ENCODE measurements around the gene AURKA.

The AURKA gene

GRCh38 chr20:56430957-56431356, 38.9 kb upstream of the AURKA start:
- FAIRE-seq (no peak), DNase-seq (ENCODE audit: insufficient read length, low spot score) (no peak)
- TF ChIP-seq POU2F2 (IDR thresholded peaks at IDR 0.05; ENCODE audit: low read depth, low read length) (no peak), POLR2A (IDR thresholded peaks at IDR 0.05; ENCODE audit: low read depth, low read length) (no peak), PAX5 (IDR thresholded peaks at IDR 0.05; ENCODE audit: insufficient read depth, low read length, severe bottlenecking) (no peak), SPI1 (IDR thresholded peaks at IDR 0.05; ENCODE audit: low read depth, low read length) (no peak), POLR2AphosphoS5 (IDR thresholded peaks at IDR 0.05; ENCODE audit: low read depth, low read length) (no peak), TAF1 (IDR thresholded peaks at IDR 0.05; ENCODE audit: low read depth, low read length) (no peak)

GRCh38 chr20:56430461-56430860, 38.4 kb upstream of the AURKA start:
- TF ChIP-seq TAF1 (IDR thresholded peaks at IDR 0.05; ENCODE audit: low read depth, low read length) (no peak), POLR2A (IDR thresholded peaks at IDR 0.05; ENCODE audit: low read depth, low read length) (no peak), POLR2AphosphoS5 (IDR thresholded peaks at IDR 0.05; ENCODE audit: low read depth, low read length) (no peak), PAX5 (IDR thresholded peaks at IDR 0.05; ENCODE audit: insufficient read depth, low read length, severe bottlenecking) (no peak), POU2F2 (IDR thresholded peaks at IDR 0.05; ENCODE audit: low read depth, low read length) (no peak), SPI1 (IDR thresholded peaks at IDR 0.05; ENCODE audit: low read depth, low read length) (no peak)
- DNase-seq (ENCODE audit: insufficient read length, low spot score), result no peak
- FAIRE-seq, result peak; percentile 68

GRCh38 chr20:56429941-56430340, 37.9 kb upstream of the AURKA start:
- no peak for DNase-seq (ENCODE audit: insufficient read length, low spot score)
- TF ChIP-seq TAF1 (IDR thresholded peaks at IDR 0.05; ENCODE audit: low read depth, low read length) (no peak), PAX5 (IDR thresholded peaks at IDR 0.05; ENCODE audit: insufficient read depth, low read length, severe bottlenecking) (no peak), POLR2A (IDR thresholded peaks at IDR 0.05; ENCODE audit: low read depth, low read length) (no peak), POLR2AphosphoS5 (IDR thresholded peaks at IDR 0.05; ENCODE audit: low read depth, low read length) (no peak), POU2F2 (IDR thresholded peaks at IDR 0.05; ENCODE audit: low read depth, low read length) (no peak), SPI1 (IDR thresholded peaks at IDR 0.05; ENCODE audit: low read depth, low read length) (no peak)
- FAIRE-seq, result no peak

DNA sequence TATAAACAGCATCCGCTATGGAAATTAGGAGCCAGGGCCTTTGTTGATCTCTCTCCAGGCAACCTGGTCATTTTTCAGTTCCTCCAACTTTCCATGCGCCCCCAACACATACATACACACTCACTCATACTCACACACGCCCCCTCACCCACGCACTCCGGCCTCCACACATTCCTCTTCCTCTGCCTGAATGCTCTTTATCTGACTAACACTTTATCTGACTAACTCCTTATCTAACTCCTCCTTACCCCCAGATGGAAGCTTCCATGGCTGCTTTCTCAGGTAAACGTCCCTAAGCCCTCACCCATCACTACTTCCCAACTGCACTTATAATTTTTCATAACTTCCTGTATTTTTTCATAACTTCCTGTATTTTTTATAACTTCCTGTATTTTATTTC, 37.5 kb upstream of the AURKA start:
- TF ChIP-seq PAX5 (IDR thresholded peaks at IDR 0.05; ENCODE audit: insufficient read depth, low read length, severe bottlenecking) (no peak), POU2F2 (IDR thresholded peaks at IDR 0.05; ENCODE audit: low read depth, low read length) (no peak), POLR2A (IDR thresholded peaks at IDR 0.05; ENCODE audit: low read depth, low read length) (no peak), SPI1 (IDR thresholded peaks at IDR 0.05; ENCODE audit: low read depth, low read length) (peak; percentile 68)
- DNase-seq (ENCODE audit: insufficient read length, low spot score), result no peak
- peak; percentile 51 for FAIRE-seq

GRCh38 chr20:56428881-56429280, 36.9 kb upstream of the AURKA start:
- no peak for TF ChIP-seq POLR2A (IDR thresholded peaks at IDR 0.05; ENCODE audit: low read depth, low read length)
- TF ChIP-seq PAX5 (IDR thresholded peaks at IDR 0.05; ENCODE audit: insufficient read depth, low read length, severe bottlenecking), result no peak
- TF ChIP-seq TAF1 (IDR thresholded peaks at IDR 0.05; ENCODE audit: low read depth, low read length), result no peak
- no peak for TF ChIP-seq POLR2AphosphoS5 (IDR thresholded peaks at IDR 0.05; ENCODE audit: low read depth, low read length)
- TF ChIP-seq SPI1 (IDR thresholded peaks at IDR 0.05; ENCODE audit: low read depth, low read length), result no peak
- no peak for TF ChIP-seq POU2F2 (IDR thresholded peaks at IDR 0.05; ENCODE audit: low read depth, low read length)
- no peak for DNase-seq (ENCODE audit: insufficient read length, low spot score)
- peak; percentile 23 for FAIRE-seq

GRCh38 chr20:56428410-56428809, 36.4 kb upstream of the AURKA start:
- FAIRE-seq (peak; percentile 61), DNase-seq (ENCODE audit: insufficient read length, low spot score) (no peak)
- no peak for TF ChIP-seq SPI1 (IDR thresholded peaks at IDR 0.05; ENCODE audit: low read depth, low read length)

GRCh38 chr20:56427797-56428196, 35.8 kb upstream of the AURKA start:
- TF ChIP-seq SPI1 (IDR thresholded peaks at IDR 0.05; ENCODE audit: low read depth, low read length) (no peak), POLR2A (IDR thresholded peaks at IDR 0.05; ENCODE audit: low read depth, low read length) (no peak), PAX5 (IDR thresholded peaks at IDR 0.05; ENCODE audit: insufficient read depth, low read length, severe bottlenecking) (no peak), POLR2AphosphoS5 (IDR thresholded peaks at IDR 0.05; ENCODE audit: low read depth, low read length) (no peak), POU2F2 (IDR thresholded peaks at IDR 0.05; ENCODE audit: low read depth, low read length) (no peak), TAF1 (IDR thresholded peaks at IDR 0.05; ENCODE audit: low read depth, low read length) (no peak)
- no peak for FAIRE-seq
- no peak for DNase-seq (ENCODE audit: insufficient read length, low spot score)

- no peak for FAIRE-seq
- TF ChIP-seq POLR2AphosphoS5 (IDR thresholded peaks at IDR 0.05; ENCODE audit: low read depth, low read length), result no peak
- TF ChIP-seq PAX5 (IDR thresholded peaks at IDR 0.05; ENCODE audit: insufficient read depth, low read length, severe bottlenecking), result no peak
- TF ChIP-seq POLR2A (IDR thresholded peaks at IDR 0.05; ENCODE audit: low read depth, low read length), result no peak
- TF ChIP-seq TAF1 (IDR thresholded peaks at IDR 0.05; ENCODE audit: low read depth, low read length), result no peak
- TF ChIP-seq POU2F2 (IDR thresholded peaks at IDR 0.05; ENCODE audit: low read depth, low read length), result no peak
- TF ChIP-seq SPI1 (IDR thresholded peaks at IDR 0.05; ENCODE audit: low read depth, low read length), result no peak
- DNase-seq (ENCODE audit: insufficient read length, low spot score), result no peak
Measured at GRCh38 chr20:56426926-56427325, 34.9 kb upstream of the AURKA start.

- no peak for TF ChIP-seq PAX5 (IDR thresholded peaks at IDR 0.05; ENCODE audit: insufficient read depth, low read length, severe bottlenecking)
- no peak for TF ChIP-seq TAF1 (IDR thresholded peaks at IDR 0.05; ENCODE audit: low read depth, low read length)
- no peak for TF ChIP-seq POLR2AphosphoS5 (IDR thresholded peaks at IDR 0.05; ENCODE audit: low read depth, low read length)
- TF ChIP-seq POU2F2 (IDR thresholded peaks at IDR 0.05; ENCODE audit: low read depth, low read length), result no peak
- no peak for TF ChIP-seq POLR2A (IDR thresholded peaks at IDR 0.05; ENCODE audit: low read depth, low read length)
- FAIRE-seq, result no peak
- no peak for DNase-seq (ENCODE audit: insufficient read length, low spot score)
Measured at GRCh38 chr20:56426026-56426425, 34.0 kb upstream of the AURKA start.

- DNase-seq (ENCODE audit: insufficient read length, low spot score) (no peak), FAIRE-seq (no peak)
- TF ChIP-seq POLR2A (IDR thresholded peaks at IDR 0.05; ENCODE audit: low read depth, low read length) (no peak), POLR2AphosphoS5 (IDR thresholded peaks at IDR 0.05; ENCODE audit: low read depth, low read length) (no peak), TAF1 (IDR thresholded peaks at IDR 0.05; ENCODE audit: low read depth, low read length) (no peak), PAX5 (IDR thresholded peaks at IDR 0.05; ENCODE audit: insufficient read depth, low read length, severe bottlenecking) (no peak), POU2F2 (IDR thresholded peaks at IDR 0.05; ENCODE audit: low read depth, low read length) (no peak), SPI1 (IDR thresholded peaks at IDR 0.05; ENCODE audit: low read depth, low read length) (no peak)
Measured at GRCh38 chr20:56424931-56425330, 32.9 kb upstream of the AURKA start.

Measured in GM12891 (cell line).